IMR-90 (cell line): ENCODE results near the gene ADAMTSL5. TPM values are rescaled to one million over a fixed set of nuclear protein-coding genes. Genes with fewer than 3 reads are reported as not detected.

Experiments
- ATAC-seq: fragments of 200-7000 bp; cut with Tn5 transposase; 2 replicates; pipeline ENCODE4 v1.9.1; 2020; ENCODE audit warnings: low read depth, mild to moderate bottlenecking, moderate library complexity
- BruUV-seq: library from RNA; stranded (reverse); fragments of 400-500 nt; replicated peaks from 2 replicates; lab custom pipeline; 2021; lab: Mats Ljungman, UMichigan
- CTCF ChIA-PET: fragments of 300-600 bp; formaldehyde crosslinking; extraction: SDS; loops from one replicate; lab custom pipeline; 2021; ENCODE audit warnings: antibody characterized with exemption; lab: Yijun Ruan, JAX
- POLR2A ChIA-PET: fragments of 300-600 bp; sonication (Branson Sonifier 250); formaldehyde crosslinking; loops from one replicate; lab custom pipeline; 2022; ENCODE audit warnings: antibody characterized with exemption; ENCODE audit not compliant: unreplicated experiment; lab: Charles Lee
- DNase-seq: peaks from one replicate; pipeline ENCODE4 v3.0.0; 2013
- H2AFZ ChIP-seq: replicated peaks from 2 replicates; pipeline ENCODE3; 2013; ENCODE audit warnings: low read length, mild to moderate bottlenecking; ENCODE audit not compliant: poor library complexity
- H2AK5ac ChIP-seq: 2 replicates; pipeline ENCODE4 v1.6.1; 2013; ENCODE audit warnings: low read depth, low read length, inconsistent platforms
- H2AK9ac ChIP-seq: replicated peaks from 2 replicates; pipeline ENCODE3; 2013; ENCODE audit warnings: mild to moderate bottlenecking, low read depth, low read length, moderate library complexity; ENCODE audit not compliant: poor library complexity
- H2BK120ac ChIP-seq: 2 replicates; pipeline ENCODE4 v1.6.1; 2013; ENCODE audit warnings: low read depth, low read length, inconsistent platforms
- H2BK15ac ChIP-seq: 3 replicates; pipeline ENCODE4 v1.6.1; 2013; ENCODE audit warnings: low read depth, low read length, inconsistent platforms
- H2BK20ac ChIP-seq: 2 replicates; pipeline ENCODE4 v1.6.1; 2013; ENCODE audit warnings: low read depth, mild to moderate bottlenecking, inconsistent platforms, low read length, moderate library complexity
- H2BK5ac ChIP-seq: 2 replicates; pipeline ENCODE4 v1.6.1; 2013; ENCODE audit warnings: mild to moderate bottlenecking, low read depth, low read length, inconsistent platforms; ENCODE audit not compliant: poor library complexity, severe bottlenecking
- H3K14ac ChIP-seq: replicated peaks from 2 replicates; pipeline ENCODE4 v1.6.1; 2013; ENCODE audit warnings: low read depth, low read length, inconsistent platforms
- H3K18ac ChIP-seq: 2 replicates; pipeline ENCODE4 v1.6.1; 2013; ENCODE audit warnings: low read depth, low read length, control low read depth
- H3K23ac ChIP-seq: 2 replicates; pipeline ENCODE4 v1.6.1; 2013; ENCODE audit warnings: low read depth, low read length, inconsistent platforms
- H3K27ac ChIP-seq: 2 replicates; pipeline ENCODE4 v1.5.1; 2013; ENCODE audit warnings: mild to moderate bottlenecking, control low read depth, low read length; ENCODE audit not compliant: insufficient read depth
- H3K27me3 ChIP-seq: 2 replicates; pipeline ENCODE4 v1.6.1; 2013; ENCODE audit warnings: low read length; ENCODE audit not compliant: control insufficient read depth, insufficient read depth
- H3K36me3 ChIP-seq: 2 replicates; pipeline ENCODE4 v1.6.1; 2013; ENCODE audit warnings: low read length, mixed read lengths; ENCODE audit not compliant: control insufficient read depth, insufficient read depth
- H3K4ac ChIP-seq: 2 replicates; pipeline ENCODE4 v1.6.1; 2013; ENCODE audit warnings: low read depth, low read length, inconsistent platforms
- H3K4me1 ChIP-seq: 2 replicates; pipeline ENCODE4 v1.6.1; 2013; ENCODE audit warnings: low read length, mixed read lengths; ENCODE audit not compliant: control insufficient read depth, insufficient read depth
- H3K4me2 ChIP-seq: 2 replicates; pipeline ENCODE4 v1.6.1; 2013; ENCODE audit warnings: low read depth, mild to moderate bottlenecking, control low read depth, low read length, moderate library complexity
- H3K4me3 ChIP-seq: 2 replicates; pipeline ENCODE4 v1.5.1; 2013; ENCODE audit warnings: low read depth, mild to moderate bottlenecking, control low read depth, low read length, moderate library complexity; ENCODE audit not compliant: insufficient read depth
- H3K56ac ChIP-seq: 2 replicates; pipeline ENCODE4 v1.6.1; 2013; ENCODE audit warnings: low read length, inconsistent platforms; ENCODE audit not compliant: insufficient read depth; ENCODE audit errors: extremely low read depth
- H3K79me1 ChIP-seq, 2 experiments: 2 replicates each; pipeline ENCODE4 v1.6.1; 2013; ENCODE audit warnings: low read length in 2 of 2, inconsistent platforms in 1 of 2, low read depth in 1 of 2
- H3K9ac ChIP-seq: 2 replicates; pipeline ENCODE4 v1.6.1; 2013; ENCODE audit warnings: low read depth, low read length, control low read depth
- H3K9me1 ChIP-seq: 2 replicates; pipeline ENCODE4 v1.6.1; 2013; ENCODE audit warnings: low read length, inconsistent platforms; ENCODE audit not compliant: insufficient read depth
- H3K9me3 ChIP-seq: 2 replicates; pipeline ENCODE4 v1.6.1; 2013; ENCODE audit warnings: low read length; ENCODE audit not compliant: control insufficient read depth, insufficient read depth
- H4K20me1 ChIP-seq: 2 replicates; pipeline ENCODE4 v1.6.1; 2013; ENCODE audit warnings: low read length, inconsistent platforms; ENCODE audit not compliant: insufficient read depth
- H4K5ac ChIP-seq: 2 replicates; pipeline ENCODE4 v1.6.1; 2013; ENCODE audit warnings: mild to moderate bottlenecking, low read depth, low read length, control low read depth
- H4K8ac ChIP-seq, 2 experiments: 2 replicates each; pipeline ENCODE4 v1.6.1; 2013; ENCODE audit warnings: low read depth in 2 of 2, low read length in 2 of 2, control low read depth in 1 of 2, inconsistent platforms in 1 of 2
- H4K91ac ChIP-seq: 2 replicates; pipeline ENCODE4 v1.6.1; 2013; ENCODE audit warnings: low read depth, low read length, inconsistent platforms; ENCODE audit not compliant: insufficient read depth
- BHLHE40 ChIP-seq: fragments of 150-350 bp; IDR thresholded peaks from 2 replicates; pipeline ENCODE4 v1.6.1; 2016; ENCODE audit warnings: mild to moderate bottlenecking, low read depth, low read length
- CEBPB ChIP-seq: IDR thresholded peaks from 2 replicates; pipeline ENCODE4 v1.6.1; 2012; ENCODE audit warnings: low read depth, low read length, improper control_type of control experiment
- CHD1 ChIP-seq: IDR thresholded peaks from 2 replicates; pipeline ENCODE4 v1.6.1; 2012; ENCODE audit warnings: low read depth, low read length, improper control_type of control experiment
- FOS ChIP-seq: fragments of 150-350 bp; IDR thresholded peaks from 2 replicates; pipeline ENCODE4 v1.6.1; 2016; ENCODE audit warnings: low read depth, low read length
- MAFK ChIP-seq: IDR thresholded peaks from 2 replicates; pipeline ENCODE4 v1.6.1; 2012; ENCODE audit warnings: low read depth, low read length, improper control_type of control experiment
- MAZ ChIP-seq: IDR thresholded peaks from 2 replicates; pipeline ENCODE4 v1.6.1; 2012; ENCODE audit warnings: low read depth, mild to moderate bottlenecking, low read length, improper control_type of control experiment, moderate library complexity, borderline replicate concordance
- MXI1 ChIP-seq: IDR thresholded peaks from 2 replicates; pipeline ENCODE4 v1.6.1; 2012; ENCODE audit warnings: low read depth, mild to moderate bottlenecking, low read length, moderate library complexity, borderline replicate concordance
- NFE2L2 ChIP-seq: fragments of 150-350 bp; IDR thresholded peaks from 2 replicates; pipeline ENCODE4 v1.6.1; 2016; ENCODE audit warnings: low read depth, mild to moderate bottlenecking, low read length
- POLR2A ChIP-seq: IDR thresholded peaks from 2 replicates; pipeline ENCODE4 v1.6.1; 2012; ENCODE audit warnings: mild to moderate bottlenecking, low read depth, low read length
- RAD21 ChIP-seq: IDR thresholded peaks from 2 replicates; pipeline ENCODE4 v1.6.1; 2012; ENCODE audit warnings: low read length, improper control_type of control experiment
- RCOR1 ChIP-seq: IDR thresholded peaks from 2 replicates; pipeline ENCODE4 v1.6.1; 2012; ENCODE audit warnings: mild to moderate bottlenecking, low read length, improper control_type of control experiment; ENCODE audit not compliant: insufficient replicate concordance
- RFX5 ChIP-seq: IDR thresholded peaks from 2 replicates; pipeline ENCODE4 v1.8.0; 2012; ENCODE audit warnings: low read depth, mild to moderate bottlenecking, low read length, moderate library complexity
- WGBS, 2 experiments: methylation state at CpG; one replicate each; pipeline versions ENCODE4 v1.1.5 to v1.1.7; 2013; ENCODE audit warnings: missing lambda C conversion rate in 2 of 2; ENCODE audit not compliant: insufficient read length in 1 of 2; ENCODE audit errors: extremely low coverage in 2 of 2; 5-methylcytosine and 5-hydroxymethylcytosine counted together
- dilution Hi-C: fragments of 300-500 bp; cut with HindIII; formaldehyde crosslinking; loops from one replicate; pipeline ENCODE4 v1.14.3; 2018; ENCODE audit warnings: low sequenced_read_pairs; ENCODE audit not compliant: unreplicated experiment
- in situ Hi-C: fragments of 300-500 bp; cut with MboI; formaldehyde crosslinking; loops from 3 replicates; pipeline ENCODE4 v1.14.3; 2019; ENCODE audit warnings: low sequenced_read_pairs, inconsistent platforms, mixed read lengths
- intact Hi-C: fragments of 100-400 bp; cut with micrococcal nuclease; formaldehyde crosslinking; loops from 2 replicates; pipeline ENCODE4 v1.10.0; 2022
- polyA plus RNA-seq, 3 experiments: library from polyadenylated mRNA; depleted of rRNA; stranded (reverse); fragments of >200 nt; gene quantifications; 2 replicates each; pipeline ENCODE4 v1.2.3, GENCODE V29; 2012; ENCODE audit warnings: low replicate concordance in 1 of 3
- total RNA-seq: library from RNA; depleted of rRNA; stranded (reverse); fragments of >200 nt; gene quantifications from 2 replicates; pipeline ENCODE4 v1.2.3, GENCODE V29; 2012
- TF ChIP-seq, protein P1 (sequence below): conservative IDR thresholded peaks from 2 replicates; pipeline ENCODE4 v1.5.1; 2012; ENCODE audit warnings: mild to moderate bottlenecking, low read depth, low read length, improper control_type of control experiment
- TF ChIP-seq, protein P2 (sequence below): fragments of 150-350 bp; IDR thresholded peaks from 2 replicates; pipeline ENCODE4 v1.6.1; 2016; ENCODE audit warnings: low read depth, mild to moderate bottlenecking, low read length, moderate library complexity, borderline replicate concordance
- TF ChIP-seq, protein P3 (sequence below): fragments of 150-350 bp; IDR thresholded peaks from 2 replicates; pipeline ENCODE4 v1.6.1; 2017; ENCODE audit warnings: mild to moderate bottlenecking, antibody characterized with exemption, low read length, low read depth

Gene ADAMTSL5
- total and polyA plus RNA-seq, 2 of the 4 experiments (the other 2 are of a cell fraction): 0.90 to 10.8 TPM

DNA sequence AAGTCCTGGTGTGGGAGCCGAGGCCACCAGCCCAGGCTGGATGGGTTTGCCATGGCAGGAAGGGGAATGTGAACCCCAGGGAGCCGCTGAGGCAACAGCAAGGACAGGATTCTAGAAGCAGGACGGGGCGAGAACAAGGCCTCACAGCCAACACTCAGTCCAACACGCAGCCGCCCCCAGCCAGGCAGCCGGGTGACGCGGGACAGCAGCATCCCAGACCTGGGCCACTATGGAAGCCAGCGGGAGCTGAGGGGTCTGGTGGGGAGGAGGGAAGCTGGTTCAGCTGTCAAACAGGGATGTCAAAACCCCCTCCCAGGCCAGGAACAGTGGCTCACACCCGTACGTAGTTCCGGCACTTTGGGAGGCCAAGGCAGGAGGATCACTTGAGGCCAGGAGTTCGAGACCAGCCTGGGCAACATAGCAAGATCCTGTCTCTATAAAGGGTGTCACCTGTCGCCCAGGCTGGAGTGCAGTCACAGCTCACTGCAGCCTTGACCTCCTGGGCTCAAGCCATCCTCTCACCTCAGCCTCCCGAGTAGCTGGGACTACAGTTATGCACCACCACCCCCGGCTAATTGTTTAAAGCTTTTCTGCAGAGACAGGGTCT, 48.5 kb upstream of the ADAMTSL5 start:
- Histone ChIP-seq H3K4me3 (no peak overlapping the region), H3K4me2 (no peak overlapping the region), H3K56ac (no peak overlapping the region), H3K9me3 (no peaks in the 10 kb centered on the region), H3K36me3 (peaks cover 19% of the 10 kb centered on the region), H2BK120ac (no peak overlapping the region), H3K4me1 (peaks cover 8% of the 10 kb centered on the region), H2AFZ (no peak overlapping the region), H4K5ac (no peak overlapping the region), H3K14ac (no peak overlapping the region), H4K91ac (no peak overlapping the region), H2AK5ac (no peak overlapping the region), H4K20me1 (peaks cover 92% of the 10 kb centered on the region), H3K23ac (no peak overlapping the region), H2AK9ac (no peak overlapping the region), H3K4ac (no peak overlapping the region), H2BK5ac (no peak overlapping the region), H2BK15ac (no peak overlapping the region), H4K8ac (no peak overlapping the region), H3K79me1 (peaks cover 5 to 69% of the 10 kb centered on the region in 2 experiments; a peak in 3 of 4 replicates), H2BK20ac (no peak overlapping the region), H3K9ac (no peak overlapping the region), H3K27ac (no peak overlapping the region), H3K18ac (no peak overlapping the region), H3K9me1 (peaks cover 18% of the 10 kb centered on the region), H3K27me3 (no peaks in the 10 kb centered on the region)
- no peak for DNase-seq
- ChIA-PET POLR2A (interaction anchor here (0.5 kb wide), 1 partner anchor 603 kb away, joined by 3 read pairs; no protein-coding TSS in a partner anchor), CTCF (interaction anchor here (0.6 kb wide), 1 partner anchor 98 kb away, joined by 3 read pairs; no protein-coding TSS in a partner anchor)
- dilution Hi-C loops (no loop called here), intact Hi-C loops (loop anchor here (10.0 kb wide), 1 partner anchor 993 kb away; no protein-coding TSS in a partner anchor), in situ Hi-C loops (no loop called here)
- BruUV-seq: no TSS peak
- TF ChIP-seq MXI1 (no peak), RFX5 (no peak), BHLHE40 (no peak), RAD21 (no peak), CHD1 (no peak), POLR2A (no peak), FOS (no peak), RCOR1 (no peak), NFE2L2 (no peak), MAFK (no peak), CEBPB (no peak), MAZ (no peak)
- TF ChIP-seq, protein P1, sequence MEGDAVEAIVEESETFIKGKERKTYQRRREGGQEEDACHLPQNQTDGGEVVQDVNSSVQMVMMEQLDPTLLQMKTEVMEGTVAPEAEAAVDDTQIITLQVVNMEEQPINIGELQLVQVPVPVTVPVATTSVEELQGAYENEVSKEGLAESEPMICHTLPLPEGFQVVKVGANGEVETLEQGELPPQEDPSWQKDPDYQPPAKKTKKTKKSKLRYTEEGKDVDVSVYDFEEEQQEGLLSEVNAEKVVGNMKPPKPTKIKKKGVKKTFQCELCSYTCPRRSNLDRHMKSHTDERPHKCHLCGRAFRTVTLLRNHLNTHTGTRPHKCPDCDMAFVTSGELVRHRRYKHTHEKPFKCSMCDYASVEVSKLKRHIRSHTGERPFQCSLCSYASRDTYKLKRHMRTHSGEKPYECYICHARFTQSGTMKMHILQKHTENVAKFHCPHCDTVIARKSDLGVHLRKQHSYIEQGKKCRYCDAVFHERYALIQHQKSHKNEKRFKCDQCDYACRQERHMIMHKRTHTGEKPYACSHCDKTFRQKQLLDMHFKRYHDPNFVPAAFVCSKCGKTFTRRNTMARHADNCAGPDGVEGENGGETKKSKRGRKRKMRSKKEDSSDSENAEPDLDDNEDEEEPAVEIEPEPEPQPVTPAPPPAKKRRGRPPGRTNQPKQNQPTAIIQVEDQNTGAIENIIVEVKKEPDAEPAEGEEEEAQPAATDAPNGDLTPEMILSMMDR: no peak
- TF ChIP-seq, protein P2, sequence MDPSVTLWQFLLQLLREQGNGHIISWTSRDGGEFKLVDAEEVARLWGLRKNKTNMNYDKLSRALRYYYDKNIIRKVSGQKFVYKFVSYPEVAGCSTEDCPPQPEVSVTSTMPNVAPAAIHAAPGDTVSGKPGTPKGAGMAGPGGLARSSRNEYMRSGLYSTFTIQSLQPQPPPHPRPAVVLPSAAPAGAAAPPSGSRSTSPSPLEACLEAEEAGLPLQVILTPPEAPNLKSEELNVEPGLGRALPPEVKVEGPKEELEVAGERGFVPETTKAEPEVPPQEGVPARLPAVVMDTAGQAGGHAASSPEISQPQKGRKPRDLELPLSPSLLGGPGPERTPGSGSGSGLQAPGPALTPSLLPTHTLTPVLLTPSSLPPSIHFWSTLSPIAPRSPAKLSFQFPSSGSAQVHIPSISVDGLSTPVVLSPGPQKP: no peak
- TF ChIP-seq, protein P3, sequence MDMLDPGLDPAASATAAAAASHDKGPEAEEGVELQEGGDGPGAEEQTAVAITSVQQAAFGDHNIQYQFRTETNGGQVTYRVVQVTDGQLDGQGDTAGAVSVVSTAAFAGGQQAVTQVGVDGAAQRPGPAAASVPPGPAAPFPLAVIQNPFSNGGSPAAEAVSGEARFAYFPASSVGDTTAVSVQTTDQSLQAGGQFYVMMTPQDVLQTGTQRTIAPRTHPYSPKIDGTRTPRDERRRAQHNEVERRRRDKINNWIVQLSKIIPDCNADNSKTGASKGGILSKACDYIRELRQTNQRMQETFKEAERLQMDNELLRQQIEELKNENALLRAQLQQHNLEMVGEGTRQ: no peak
- no peak for ATAC-seq
- 74% methylated on average over 4 of the region's 17 CpGs; no CpG with 5 or more reads in 1 of the 2 experiments for WGBS, 2 experiments
